IPS-11a (cell line): ENCODE data around the gene RUBCN.

Experiments used
- H3K4me3 ChIP-seq: one replicate; pipeline ENCODE4 v1.5.1; 2013; ENCODE audit warnings: low read depth, low read length, control low read depth

The RUBCN gene

DNA sequence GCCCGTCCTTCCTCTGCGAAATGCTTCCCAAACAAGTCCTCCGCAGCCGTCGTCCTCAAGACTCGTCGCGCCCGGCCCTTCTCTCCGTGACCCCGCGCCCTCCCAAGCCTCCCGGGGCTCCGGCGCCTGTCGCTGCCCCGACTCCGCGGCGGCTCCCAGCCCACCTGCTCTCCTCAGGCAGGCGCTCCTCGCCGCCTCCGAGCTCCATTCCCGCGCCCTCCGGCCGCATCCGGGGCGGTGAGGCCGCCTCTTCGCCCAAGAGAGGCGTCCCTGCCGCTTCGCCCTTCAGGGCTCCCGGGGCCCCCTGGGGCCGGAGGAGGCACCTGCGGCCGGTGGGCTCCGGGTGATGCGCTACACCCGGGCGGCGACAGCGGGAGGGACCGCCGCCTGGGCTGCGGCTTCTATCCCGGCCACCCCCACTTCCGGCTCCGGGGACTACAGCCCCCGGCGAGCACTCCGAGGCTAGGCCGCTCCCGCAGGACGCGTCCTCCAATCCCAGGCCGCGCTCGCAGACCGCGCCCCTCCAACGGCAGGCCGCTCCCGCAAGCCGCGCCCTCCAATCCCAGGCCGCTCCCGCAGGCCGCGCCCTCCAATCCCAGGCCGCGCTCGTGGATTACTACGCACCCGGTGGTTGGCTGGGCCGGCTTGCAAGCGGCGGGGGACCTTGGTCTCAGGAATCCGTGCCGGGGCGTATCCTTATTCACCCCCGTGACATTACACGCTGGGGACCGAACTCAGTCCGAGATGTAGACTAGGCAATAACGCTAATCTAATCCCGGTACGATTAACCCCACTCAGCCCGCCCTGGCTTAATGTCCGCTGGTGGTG, at the start of gene RUBCN:
TSS of gene RUBCN (minus strand) at position 414 of the 828 bp plus-strand sequence. CDS start at position 229, 185 bp downstream.
- H3K4me3 ChIP-seq = peak within 1 kb of the TSS; percentile 80

DNA sequence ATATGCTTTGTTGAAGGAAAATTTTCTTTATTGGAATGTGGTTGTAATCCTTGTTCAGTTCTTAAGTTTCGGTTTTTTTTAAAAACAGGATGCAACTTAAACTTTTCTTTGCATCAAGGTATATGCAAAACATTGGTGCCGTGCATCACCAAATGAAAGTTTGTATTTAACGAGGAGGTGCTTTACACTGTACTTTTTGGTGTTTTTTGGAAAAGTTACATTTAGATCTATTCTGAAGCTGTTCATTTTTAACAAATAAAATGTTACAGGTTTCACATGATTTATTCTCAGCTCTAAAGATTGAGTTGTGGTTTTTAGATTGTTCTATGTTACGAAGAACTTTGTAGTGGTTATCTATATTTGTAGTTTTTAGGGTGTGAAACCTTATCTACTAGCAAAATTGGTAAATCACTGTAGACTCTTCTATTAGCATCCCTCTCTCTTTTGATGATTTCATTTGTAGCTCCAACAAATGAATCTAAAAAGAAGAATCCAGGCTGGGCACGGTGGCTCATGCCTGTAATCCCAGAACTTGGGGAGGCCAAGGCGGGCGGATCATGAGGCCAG, 47.4 kb upstream of the RUBCN start:
- no peak overlapping the region for H3K4me3 ChIP-seq

DNA sequence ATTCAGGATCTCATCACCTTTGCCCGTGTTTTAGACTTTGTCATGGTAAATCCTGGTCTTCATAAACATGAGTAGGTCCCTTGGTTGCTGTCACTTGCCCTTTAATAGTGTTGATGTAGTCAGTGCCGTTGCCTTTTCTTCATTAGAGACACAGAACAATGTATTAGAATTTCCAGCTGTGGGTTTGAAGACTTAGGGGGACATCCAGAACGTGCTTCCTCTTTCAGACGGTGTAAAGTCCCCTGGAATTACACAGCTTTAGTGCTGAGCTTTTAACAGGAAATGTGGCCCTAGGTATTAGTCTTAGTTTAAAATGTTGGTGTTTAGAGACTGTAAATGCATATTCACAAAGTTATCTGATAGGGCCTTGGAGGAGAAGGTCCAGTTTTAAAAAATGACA, 45.5 kb upstream of the RUBCN start:
- no peak overlapping the region for H3K4me3 ChIP-seq

DNA sequence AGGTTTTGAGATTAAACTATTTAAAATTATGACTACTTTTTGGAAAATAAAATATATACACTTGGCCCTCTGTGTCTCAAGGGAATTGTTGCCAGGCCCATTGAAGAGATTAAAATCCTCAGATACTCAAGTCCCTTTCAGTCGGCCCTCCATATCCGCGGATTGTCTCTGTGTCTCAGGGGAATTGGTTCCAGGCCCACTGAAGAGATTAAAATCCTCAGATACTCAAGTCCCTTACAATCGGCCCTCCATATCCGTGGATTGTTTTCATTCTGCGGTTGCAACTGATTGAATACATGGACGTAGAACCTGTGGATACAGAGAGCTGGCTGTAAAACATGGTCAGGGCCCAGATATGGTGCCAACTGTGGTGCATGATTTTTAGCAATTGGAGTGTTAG, 38.6 kb upstream of the RUBCN start:
- H3K4me3 ChIP-seq = no peak overlapping the region

DNA sequence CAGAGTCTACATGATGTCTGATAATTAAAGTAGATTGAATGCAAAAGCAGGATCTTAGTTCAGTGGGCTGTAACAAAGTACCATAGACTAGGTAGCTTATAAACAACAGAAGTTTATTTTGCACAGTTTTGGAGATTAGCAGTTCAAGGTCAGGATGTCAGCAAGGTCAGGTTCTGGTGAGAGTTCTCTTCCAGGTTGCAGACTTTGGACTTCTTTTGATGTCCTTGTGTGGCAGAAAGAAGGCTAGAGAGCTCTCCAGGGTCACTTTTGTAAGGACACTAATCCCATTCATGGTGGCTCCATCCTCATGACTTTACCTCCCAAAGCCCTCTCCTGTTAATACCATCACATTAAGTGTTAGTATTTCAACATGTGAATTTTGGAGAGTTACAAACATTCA, 25.1 kb upstream of the RUBCN start:
- H3K4me3 ChIP-seq = no peak overlapping the region

DNA sequence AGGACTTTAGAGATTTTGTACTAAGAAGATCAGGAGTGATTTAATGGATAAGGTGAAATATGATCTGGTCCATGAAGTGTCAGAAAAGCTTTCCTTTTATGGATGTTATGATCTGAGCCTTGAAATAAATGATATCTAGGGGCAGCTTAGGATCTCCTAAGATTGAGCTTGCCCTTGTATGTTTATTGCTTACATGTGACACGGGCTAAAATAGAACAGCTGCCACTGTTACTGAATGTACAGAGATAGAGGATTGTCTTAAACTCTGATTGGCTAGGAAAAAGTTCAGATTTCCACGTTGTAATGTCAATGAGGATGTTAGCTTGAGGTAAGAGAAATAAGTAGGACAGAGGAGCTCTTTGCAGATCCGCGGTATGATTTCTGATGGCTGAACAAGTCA, 21.8 kb upstream of the RUBCN start:
- H3K4me3 ChIP-seq = no peak overlapping the region

DNA sequence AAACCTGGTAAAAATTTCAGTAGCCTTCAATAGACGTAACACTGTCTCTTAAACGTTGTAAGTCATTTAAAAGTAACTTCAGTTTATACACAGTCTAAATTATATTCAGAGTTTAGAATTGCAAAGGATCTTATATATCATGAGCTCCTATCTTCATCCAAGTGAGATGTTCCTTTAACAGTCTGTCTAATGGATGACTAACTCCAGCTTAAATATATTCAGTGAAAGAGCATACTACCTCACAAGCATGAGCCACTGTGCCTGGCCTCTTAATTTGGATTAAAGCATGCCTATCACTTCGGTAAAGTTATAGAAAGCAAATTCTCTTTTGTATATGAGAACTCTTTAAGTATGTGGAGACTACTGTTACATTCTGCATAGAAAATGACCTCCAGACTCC, 20.0 kb upstream of the RUBCN start:
- no peak overlapping the region for H3K4me3 ChIP-seq

DNA sequence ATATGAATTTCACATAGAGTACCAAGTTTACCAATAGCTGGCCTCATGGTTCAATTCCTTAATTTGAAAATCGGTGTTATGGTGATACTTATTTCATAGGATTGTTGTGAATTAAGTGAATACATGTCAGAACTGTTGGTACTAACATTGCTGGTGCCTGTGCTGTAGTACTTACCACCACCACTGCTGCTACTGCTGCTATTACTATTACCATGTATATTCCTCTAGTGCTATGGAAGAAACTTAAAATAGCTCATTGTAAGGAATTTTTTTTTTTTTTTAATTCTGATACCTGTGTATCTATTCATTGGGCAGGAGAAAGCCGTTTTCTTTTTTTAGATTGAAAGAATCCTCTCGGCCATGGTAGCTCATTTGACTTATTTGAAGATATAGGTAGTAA, 16.6 kb upstream of the RUBCN start:
- H3K4me3 ChIP-seq = no peak overlapping the region

DNA sequence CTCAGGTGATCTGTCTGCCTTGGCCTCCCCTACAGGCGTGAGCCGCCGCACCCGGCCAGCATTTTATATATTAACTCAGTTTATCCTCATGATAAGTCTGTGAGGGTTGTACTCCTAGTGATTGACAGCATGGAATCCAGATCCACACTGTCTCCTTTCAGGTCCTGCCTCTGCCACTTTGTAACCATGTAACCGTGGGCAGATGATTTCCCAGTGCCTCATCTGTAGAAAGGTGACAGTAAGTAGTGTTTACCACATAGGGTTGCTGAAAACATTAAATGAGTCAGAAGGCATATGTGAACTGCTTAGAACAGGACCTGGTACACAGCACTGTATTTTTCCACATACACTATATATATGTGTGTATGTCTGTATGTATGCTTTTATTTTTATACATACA, 15.4 kb upstream of the RUBCN start:
- H3K4me3 ChIP-seq = no peak overlapping the region

DNA sequence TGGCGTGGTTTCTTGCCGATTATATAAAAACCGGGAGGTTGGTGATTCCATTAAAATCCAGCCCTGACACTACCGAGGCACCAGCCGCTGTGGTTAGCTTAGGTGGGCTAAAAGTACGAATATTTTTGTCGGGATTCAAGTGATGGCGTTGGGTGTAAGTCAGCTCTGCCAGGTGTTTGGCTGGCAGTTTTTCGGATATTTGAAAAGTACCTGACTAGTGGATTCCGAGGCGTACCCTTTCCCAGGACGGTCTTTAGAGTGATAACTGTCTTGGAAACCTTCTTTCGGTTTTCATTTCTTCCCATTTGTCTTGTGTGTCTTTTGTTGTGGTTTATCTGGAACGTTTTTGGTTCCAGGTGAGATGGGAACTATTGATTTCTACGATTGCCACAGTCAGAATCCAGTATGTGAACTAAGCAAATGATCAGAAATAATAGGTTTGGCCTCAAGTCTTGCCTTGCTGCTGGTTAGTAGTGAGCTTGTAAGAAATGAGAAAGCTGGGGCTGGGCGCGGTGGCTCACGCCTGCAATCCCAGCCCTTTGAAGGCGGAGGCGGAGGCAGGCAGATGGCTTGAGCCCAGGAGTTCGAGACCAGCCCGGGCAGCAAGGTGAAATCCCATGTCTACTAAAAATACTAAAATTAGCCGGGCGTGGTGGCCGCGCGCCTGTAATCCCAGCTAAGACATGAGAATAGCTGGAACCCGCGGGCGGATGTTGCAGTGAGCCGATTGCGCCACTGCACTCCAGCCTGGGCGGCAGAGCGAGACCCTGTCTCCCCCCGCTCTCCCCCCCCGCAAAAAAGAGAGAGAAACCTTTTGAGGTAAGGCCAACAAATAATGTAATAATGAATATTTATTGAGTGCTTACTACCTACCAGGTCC, 14.4 kb upstream of the RUBCN start:
- H3K4me3 ChIP-seq = peak overlapping the region; percentile 64

DNA sequence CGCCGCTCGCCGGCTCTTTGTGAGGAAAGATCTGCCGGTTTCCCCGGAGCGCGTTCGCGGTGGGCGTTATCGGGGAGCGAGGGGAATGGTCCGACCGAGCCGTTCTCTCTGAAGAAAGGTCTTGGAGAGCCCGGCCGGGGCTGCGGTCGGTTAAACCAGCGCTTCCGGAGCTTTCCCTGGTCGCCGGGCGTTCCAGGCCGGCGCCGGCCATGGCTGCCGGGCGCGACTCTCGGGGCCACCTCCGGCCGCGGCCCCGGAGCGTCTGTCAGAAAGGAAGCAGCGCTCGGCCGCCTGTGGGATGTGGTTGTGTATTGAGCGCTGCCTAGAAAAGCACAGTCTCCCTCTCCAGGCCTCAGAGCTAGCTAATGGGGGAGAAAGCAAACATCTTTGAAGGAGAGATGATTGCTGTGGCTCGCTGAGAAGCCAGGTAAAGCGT, 13.7 kb upstream of the RUBCN start:
- peak overlapping the region; percentile 64 for H3K4me3 ChIP-seq

DNA sequence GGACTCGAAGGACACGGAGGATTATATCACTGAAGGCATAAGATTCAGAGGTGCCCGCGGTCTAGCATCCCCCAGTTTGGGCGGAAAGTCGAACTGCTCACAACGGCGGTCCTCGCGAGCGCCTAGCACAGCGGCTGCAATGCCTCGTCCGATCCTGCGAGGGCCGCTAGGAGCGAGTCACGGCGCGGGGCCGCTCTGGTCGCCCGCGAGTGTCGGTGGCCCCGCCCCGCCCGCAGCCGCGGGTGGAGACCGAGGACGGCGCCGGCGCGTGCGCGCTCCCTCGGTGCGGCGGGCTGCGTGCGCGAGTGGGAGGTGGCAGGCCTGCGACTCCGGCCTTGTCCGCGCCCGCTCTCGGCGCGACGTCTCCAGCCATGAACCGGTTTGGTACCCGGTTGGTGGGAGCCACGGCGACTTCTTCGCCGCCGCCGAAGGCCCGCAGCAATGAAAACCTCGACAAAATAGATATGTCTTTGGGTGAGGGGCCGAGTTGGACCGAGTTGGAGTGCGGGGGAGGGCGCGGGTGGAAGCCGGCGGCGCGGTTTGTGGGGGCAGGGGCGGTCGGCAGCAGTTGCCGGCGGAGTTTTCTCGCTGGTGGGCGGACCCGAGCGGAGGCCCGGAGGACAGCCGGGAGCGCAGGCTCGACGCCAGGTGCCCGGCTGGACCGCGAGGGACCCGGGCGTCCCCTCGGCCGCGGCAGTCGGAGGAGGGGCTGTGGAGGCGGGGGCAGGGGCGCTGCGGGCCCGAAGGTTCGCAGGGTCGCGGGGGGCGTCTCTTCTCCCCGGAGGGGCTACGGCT, 13.1 kb upstream of the RUBCN start, which contains the start of gene FYTTD1:
TSS of gene FYTTD1 (plus strand) at position 283 of the 795 bp plus-strand sequence. CDS start at position 372, 89 bp downstream.
- H3K4me3 ChIP-seq = peak within 1 kb of the TSS; percentile 64

DNA sequence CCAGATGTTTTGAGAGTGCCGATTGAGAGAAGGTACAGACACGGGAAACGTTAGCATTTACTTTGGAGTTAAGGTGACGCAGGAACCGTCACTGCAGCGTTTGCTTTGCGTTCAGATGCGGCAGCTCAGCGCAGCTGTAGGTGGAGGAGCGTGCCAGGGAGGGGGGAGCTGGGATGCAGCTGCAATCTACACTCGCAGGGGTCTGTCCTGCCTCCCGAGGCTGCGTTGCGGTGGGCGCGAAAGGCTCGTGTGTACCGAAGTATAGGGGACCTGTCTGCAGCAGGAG, 12.6 kb upstream of the RUBCN start:
- peak overlapping the region; percentile 64 for H3K4me3 ChIP-seq

DNA sequence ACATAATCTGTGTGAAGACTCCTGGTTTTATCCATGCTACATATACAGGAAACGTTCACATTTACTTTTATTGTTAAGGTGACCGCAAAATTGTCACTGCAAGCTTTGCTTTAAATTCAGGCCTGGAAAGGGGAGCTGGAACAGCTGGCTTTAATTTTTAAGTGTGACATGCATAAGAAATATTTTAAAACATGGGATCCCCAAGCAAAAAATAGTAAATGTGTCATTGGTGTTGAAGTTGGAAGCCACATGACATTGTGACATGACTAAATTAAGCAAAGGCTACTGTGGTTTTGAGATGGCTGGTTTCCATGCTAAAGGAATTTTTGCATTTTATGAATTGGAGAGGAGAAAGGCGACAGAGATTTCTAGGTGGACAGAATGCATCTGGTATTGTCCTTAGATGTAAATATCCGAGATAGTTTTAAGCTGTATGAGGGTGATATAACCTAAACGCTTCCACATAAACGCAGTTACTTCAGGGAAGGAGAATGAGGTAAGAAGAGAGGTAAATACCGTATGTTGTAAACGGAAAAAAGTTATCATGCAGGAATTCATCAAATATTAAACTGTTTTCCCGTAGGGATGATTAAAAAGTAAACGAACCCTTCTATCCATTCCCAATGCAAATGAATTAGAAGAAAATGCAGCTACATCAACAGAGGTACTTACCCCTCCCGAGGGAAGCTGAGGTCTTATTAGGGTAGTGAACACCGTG, 12.1 kb upstream of the RUBCN start:
- H3K4me3 ChIP-seq = peak overlapping the region; percentile 64

DNA sequence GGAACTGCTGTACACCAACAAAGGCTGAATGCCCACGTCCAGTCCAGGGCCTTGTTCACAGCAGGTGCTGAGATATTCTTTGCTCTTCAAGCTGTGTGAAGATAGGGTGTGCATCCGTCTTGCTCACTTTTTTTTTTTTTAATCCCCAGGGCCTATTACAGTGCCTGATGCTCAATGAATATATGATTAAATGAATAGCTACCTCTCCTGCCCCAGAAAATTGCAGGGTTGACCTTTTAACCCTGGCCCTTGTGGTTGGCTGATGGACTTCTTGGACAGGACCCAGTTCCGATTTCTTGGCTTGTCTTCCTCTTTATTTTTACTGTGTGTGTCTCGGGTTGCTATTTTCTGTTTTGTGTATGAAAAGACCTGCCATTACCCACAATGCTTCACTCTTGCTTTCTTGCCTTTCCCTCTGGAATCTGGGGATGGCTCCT, 10.1 kb upstream of the RUBCN start:
- H3K4me3 ChIP-seq = no peak overlapping the region

DNA sequence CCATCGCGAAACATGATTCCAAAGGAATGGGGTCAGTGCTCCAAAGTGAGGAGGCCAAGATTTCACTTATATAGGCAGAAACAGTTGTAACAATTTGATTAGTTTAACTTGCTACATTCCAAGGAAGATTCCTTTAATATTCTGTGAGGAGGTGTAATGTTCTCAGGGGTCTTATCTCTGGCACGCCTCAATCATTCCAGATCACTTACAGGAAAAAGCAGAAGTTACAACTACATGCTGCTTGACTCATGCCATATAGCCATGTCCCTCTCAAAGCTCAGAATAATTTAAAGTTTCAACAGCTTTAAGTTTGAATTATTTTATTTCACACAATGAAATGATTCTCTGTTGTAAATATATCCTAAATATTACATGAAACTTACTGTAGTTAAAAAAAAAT, 9.5 kb upstream of the RUBCN start:
- H3K4me3 ChIP-seq = no peak overlapping the region

DNA sequence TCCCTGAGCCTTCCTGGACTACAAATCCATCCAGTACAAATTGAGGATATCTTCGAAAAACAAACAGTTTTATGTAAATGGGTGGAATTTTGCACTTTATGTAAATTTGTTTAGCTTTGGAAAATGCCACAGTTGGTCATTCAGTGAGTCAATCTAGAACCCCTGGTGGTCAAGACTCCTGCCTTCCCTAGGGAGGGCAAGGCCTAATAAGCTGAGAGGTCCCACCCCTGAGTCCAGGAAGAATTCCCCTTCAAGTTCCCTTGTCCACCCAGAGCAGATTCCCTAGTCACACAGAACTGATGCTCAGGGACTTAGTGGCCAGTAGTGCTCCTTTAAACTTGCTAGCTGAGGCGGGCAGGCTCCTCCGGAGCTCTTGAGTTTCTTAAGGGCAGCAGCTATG, 6.1 kb upstream of the RUBCN start:
- H3K4me3 ChIP-seq = no peak overlapping the region

DNA sequence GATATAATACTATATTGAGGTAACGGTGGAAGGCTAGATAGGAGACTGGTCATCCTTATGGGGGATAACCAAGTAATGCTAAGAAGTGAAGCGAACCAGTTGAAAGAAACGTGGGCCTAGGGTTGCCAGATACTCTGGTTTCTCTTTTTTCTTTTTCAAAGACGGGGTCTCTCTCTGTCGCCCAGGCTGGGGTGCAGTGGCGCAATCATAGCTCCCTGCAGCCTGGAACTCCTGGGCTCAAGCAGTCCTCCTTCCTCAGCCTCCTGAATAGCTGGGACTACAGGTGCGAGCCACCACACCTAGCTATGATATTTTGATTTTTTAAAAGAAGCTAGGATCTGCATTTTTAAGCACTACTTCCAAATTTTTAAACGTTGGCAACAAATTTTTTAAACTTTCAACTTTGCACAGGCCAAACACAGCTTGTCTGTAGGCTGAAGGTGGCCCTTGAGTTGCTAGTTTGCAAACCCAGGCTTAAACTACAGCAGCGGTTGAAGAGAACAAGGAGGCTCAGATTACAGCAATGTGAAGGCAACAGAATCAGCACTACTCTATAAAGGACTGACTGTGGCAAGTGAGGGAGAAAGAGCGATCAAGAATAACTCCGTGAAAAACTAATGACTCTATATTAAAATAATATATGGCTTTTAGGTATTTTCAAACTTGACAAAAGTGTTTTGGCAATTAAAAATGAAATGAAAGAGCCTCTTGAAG, 1.2 kb upstream of the RUBCN start:
- H3K4me3 ChIP-seq = peak overlapping the region; percentile 80

DNA sequence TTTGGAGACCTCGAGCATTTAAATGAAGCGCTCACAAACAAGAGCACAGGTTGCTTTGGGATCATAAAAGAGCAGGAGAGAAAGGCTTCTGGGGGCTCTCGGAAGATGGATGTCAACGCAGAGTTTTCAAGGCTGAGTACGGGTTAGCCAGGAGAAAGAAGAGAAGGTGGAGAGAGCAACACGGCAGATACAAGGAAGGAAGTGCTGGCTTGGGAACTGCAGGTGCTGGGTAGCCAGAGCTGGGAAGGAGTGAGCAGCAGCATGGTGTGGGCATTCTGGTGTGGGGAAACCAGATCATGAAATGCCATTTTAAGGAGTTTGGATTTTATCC, 580 bp upstream of the RUBCN start:
- peak overlapping the region; percentile 80 for H3K4me3 ChIP-seq

DNA sequence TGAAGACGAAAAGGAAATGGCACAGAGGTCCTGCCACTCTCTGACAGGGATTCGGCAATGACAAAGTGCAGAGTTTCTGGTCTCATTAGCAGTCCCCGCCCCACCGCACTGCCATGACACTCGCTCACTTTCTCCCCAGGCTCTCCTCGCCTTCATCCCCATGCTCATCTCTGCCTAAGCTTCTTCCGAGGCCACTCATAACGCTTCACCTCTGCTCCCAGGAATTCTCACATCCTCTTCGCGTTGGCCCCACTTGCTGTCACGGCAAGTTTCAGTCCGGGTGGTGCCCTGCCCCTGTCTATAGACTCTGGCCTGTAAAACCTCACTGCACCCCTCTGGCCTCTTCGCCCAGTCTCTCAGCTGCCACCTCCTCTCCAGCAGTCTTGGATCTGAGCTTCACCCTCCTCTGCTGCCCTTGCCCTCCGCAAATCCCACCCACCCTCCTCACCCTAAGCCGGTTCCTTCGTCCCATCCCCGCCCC, 654 bp downstream of the RUBCN start:
- peak overlapping the region; percentile 66 for H3K4me3 ChIP-seq
